NOMO-1 treated with DMSO at 0.1 percent for 48 hours (cell line): ENCODE results near the gene DNM3.
A peak's percentile ranks its signal among the peaks of the same experiment; 100 is the strongest.

ENCODE experiments used
- DNase-seq: peaks from one replicate; lab custom pipeline; 2025; ENCODE audit not compliant: unreplicated experiment; lab: John Stamatoyannopoulos, UW

Gene DNM3

GRCh38 chr1:172442843-172443565 lies 601.7 kb downstream of the DNM3 start:
- DNase-seq, result peak; percentile 7

DNA sequence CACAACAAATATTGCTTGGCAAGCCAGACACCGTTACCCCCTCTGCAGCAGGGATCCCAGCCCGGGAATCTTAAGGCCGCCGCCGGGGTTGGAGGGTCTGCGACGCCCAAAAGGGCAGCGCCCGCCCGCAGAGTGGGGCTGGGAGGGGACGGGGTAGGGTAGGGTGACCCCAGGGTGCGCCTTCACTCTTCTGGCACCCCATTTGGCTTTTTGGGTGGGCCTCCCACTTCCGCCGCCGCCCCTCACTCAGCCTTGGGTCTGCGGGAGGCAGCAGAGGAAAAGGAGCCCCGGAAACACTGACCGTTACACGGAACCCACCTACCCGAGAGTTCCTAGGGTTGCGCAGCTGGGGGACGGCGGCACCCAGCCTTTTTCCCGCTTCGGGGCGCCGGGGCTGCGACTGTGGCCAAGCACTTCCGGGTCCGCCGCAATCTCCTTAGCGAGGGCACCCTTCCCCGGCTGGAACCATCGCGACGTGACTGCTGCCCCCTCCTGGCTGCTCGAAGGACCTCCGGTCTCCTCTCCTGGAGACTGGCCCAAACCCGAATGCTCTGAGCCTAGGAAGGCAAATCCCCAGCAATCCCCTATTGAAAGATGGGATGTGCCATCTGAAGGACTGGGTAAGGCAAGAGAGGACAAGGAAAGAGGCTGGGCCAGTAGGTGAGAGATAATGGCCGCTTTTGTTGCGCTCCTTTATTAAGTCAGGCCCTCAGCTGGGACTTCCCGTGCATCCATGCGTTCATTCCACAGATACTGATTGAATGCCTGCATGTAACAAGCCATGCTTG lies 602.6 kb downstream of the DNM3 start, which contains the start of gene PIGC:
PIGC (minus strand) TSS at position 404 of the 788 bp plus-strand sequence. CDS start 1,447 bp downstream, outside the sequence.
- DNase-seq, result peak; percentile 90

GRCh38 chr1:172446547-172446946 lies 605.2 kb downstream of the DNM3 start:
- no peak for DNase-seq

DNA sequence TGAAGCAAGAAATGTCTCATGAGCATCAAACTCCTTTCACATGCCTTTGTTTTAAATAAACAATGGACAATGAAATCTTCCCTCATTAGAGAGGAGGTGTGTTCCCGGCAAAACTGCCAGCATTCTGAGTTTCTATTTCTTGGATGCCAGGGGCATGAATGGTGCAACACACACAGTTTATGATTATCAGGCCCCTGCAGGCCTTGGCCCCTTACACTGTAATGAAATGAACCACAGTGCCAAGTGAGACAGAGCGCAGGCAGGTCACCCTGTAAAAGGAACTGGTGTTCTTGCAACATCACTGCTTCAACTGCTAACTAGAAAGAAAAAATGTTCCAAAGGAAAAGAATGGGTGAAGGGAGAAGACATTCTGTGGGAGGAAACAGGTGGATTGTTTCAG lies 606.3 kb downstream of the DNM3 start:
- peak; percentile 73 for DNase-seq

DNA sequence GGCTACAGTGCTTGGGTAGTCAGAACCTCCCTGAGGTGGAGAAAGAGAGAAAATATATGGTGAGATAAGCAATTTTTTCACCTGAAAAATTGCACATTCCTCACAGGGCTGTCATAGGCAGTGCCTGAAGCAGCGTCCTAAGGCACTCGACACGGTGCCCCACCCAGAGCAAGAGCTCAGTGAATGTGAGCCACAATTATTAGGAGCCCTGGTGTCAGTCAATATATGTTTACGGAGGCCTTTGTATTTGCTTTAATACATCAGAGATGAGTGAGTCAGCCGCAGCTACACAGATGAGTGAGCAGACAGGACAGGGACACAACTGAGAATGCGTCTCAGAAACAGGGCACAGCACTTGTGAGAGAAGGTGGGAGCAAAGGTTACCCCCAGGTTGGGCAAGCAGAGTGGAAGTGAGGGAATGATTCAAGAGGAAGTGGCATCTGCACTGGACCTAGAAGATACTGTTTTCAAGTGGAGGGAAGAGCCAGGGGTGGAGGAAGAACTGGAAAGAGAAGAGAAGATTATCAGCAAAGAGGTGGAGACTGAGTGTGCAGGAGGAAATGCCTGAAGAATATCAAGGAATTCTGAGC lies 607.8 kb downstream of the DNM3 start:
- DNase-seq, result peak; percentile 5

DNA sequence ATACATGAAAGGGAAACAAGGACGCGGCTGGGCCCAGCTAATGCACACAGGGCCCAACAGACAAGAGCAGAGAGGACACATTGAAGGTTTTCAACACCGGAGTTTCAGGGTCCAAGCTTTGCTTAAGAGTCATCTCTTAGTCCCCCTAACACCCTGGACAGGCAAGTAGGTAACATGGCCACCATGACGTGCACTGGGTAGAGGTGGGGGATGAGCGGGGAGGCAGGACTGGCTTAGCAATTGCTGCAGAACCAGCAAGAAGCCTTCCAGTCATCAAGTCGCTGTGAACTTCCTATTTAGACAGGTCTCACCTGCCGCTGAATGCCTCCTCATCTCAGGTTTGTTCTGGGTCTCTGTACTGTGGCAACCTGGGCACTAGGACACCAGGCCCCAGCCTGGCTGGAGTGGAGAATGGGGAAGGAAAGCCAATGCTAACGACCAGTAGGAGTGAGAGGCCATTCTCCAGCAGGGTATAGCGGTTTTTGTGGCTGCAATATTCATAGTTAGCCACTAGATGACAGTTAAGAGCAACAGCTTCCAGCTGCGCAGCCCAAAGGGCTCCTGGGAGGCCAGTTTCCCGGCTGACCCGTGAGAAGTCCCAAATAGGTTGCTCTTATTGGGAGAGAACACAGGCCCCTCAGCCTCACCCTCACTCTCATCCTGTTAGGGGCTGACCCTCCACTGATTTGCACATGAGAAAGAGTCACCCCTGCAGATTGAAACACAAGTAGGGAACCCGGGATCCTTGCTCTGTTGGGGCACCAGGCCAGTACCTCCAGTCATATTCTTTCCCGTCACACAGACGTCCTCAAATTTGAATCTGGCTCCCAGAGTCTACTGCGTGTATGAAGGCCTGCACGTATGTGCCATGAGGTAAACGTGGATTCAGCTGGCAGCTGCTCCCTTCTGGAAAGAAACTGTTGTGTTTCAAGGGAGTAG lies 608.6 kb downstream of the DNM3 start:
- DNase-seq, result peak; percentile 75

GRCh38 chr1:172450524-172450885 lies 609.2 kb downstream of the DNM3 start:
- no peak for DNase-seq

DNA sequence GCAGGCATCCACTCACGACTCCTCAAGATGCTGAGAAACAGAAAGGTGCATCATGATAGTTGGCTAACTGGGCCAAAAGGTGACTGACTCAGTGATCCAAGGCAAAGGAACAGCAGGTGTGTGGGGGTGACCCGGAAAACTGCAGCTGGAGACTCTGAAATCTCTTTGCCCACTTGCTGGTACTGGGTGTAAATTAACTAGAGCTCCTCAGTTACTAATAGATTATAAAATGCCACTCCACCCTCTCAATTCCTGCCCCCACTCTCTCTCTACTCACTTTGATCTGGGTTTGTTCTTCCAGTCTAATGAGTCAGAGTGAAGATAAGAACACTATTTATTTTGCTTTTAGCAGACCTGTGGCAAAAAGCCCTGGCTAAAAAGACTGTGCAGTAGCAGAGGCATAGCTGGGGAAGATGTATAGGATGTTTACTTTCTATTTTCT lies 609.7 kb downstream of the DNM3 start:
- DNase-seq, result no peak

GRCh38 chr1:172452536-172453152 lies 611.3 kb downstream of the DNM3 start:
- no peak for DNase-seq

GRCh38 chr1:172453153-172453545 lies 611.9 kb downstream of the DNM3 start:
- no peak for DNase-seq

- DNase-seq, result no peak
Measured at GRCh38 chr1:172453607-172454006, 612.3 kb downstream of the DNM3 start.

DNA sequence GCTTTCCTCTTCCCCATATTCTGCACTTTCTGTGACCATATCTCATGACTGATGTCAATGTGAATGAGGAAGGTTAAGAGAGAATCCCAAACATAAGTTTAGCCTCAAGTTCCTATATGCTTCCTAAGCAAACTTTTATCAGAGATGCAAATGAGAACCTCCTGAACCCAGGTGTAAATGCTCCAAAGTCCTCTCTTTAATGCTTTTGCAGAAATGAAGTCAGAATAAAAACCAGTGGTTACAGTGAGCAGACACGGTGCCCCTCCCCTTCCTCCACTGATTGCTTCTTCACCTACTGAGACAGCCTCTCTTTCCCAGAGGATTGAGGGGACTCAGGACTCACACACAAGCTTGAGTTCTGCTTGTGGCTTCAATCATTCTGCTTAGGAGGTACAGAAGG lies 614.2 kb downstream of the DNM3 start:
- DNase-seq, result no peak

- DNase-seq, result no peak
Measured at GRCh38 chr1:172456344-172456769, 615.1 kb downstream of the DNM3 start.

- DNase-seq, result no peak
Measured at GRCh38 chr1:172457479-172458130, 616.3 kb downstream of the DNM3 start.

DNA sequence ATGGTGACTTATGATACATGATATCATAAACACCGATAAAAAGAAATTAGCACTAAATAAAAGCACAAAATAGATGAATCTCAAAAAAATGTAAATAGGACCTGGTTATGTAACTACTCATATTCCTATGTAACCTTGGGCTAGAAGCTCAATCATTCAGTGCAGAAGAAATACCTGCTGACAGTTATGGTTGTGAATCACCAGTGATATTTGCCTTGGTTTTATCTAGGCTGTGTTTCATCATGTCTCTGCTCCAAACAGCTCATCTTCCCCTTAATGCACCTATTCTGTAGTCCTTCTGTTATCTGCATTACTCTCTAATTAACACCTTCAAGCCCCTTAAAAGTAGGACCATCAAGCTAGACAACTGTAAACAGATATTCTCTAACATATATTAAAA lies 618.9 kb downstream of the DNM3 start:
- peak; percentile 17 for DNase-seq

DNA sequence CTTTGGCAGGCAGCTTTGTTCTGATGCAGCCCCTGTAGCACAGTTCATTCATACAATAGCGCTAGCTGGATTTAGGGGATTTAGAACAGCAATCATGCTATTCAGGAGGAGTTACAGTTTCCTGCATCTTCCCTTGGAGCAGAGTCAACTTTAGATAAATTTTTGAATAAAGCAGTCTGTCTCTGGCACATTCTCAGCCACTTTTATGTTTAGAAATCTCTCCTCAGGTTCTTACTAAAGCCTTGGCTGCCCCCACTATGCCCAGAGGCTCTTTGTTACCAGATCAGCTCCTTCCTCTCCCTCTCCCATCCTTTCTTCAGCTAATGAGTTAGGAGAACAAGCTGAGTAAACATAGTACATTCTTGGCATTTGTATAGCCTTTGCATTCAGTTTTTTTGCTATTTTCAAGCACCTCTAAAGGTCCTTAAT lies 619.6 kb downstream of the DNM3 start:
- no peak for DNase-seq
